ENCODE data around the gene DPP10. TPM values are rescaled to one million over a fixed set of nuclear protein-coding genes. Genes with fewer than 3 reads are reported as not detected.

The DPP10 gene
- under 0.01 TPM in 1 of 2 replicates, not detected in the other for total RNA-seq

GRCh38 chr2:114442510-114442909 lies at the start of gene DPP10:
TSS of gene DPP10 (plus strand) at chr2:114442641.

All from cardiac atrium fibroblast (primary cell).